ENCODE results near the gene CREB5.

GRCh38 chr7:28466885-28467284, 54.6 kb downstream of the CREB5 start:
- TF ChIP-seq GLIS3 (CRISPR knock-in tag; IDR thresholded peaks at IDR 0.05) (no peak), CSRNP3 (CRISPR knock-in tag; IDR thresholded peaks at IDR 0.05) (no peak), RARB (CRISPR knock-in tag; IDR thresholded peaks at IDR 0.05) (no peak), PATZ1 (CRISPR knock-in tag; IDR thresholded peaks at IDR 0.05; ENCODE audit: borderline replicate concordance) (no peak), ESRRG (CRISPR knock-in tag; IDR thresholded peaks at IDR 0.05) (no peak), BACH2 (CRISPR knock-in tag; IDR thresholded peaks at IDR 0.05; ENCODE audit: borderline replicate concordance) (no peak), ZNF565 (CRISPR knock-in tag; conservative IDR thresholded peaks at IDR 0.05; ENCODE audit: low read depth) (no peak), ARNTL (CRISPR knock-in tag; IDR thresholded peaks at IDR 0.05; ENCODE audit: borderline replicate concordance, low read depth) (no peak)

All from SK-N-SH treated with all-trans-retinoic acid at 6 μM for 48 hours (cell line).